GM18505 (cell line): Measurements from ENCODE around the gene VPS11.

Source experiments
- ATAC-seq: cut with Tn5 transposase; IDR thresholded peaks from one replicate; pipeline ENCODE4 v1.9.1; 2021; ENCODE audit not compliant: unreplicated experiment
- POLR2A ChIP-seq: IDR thresholded peaks from 4 replicates; pipeline ENCODE4 v1.6.1; 2011; ENCODE audit warnings: borderline replicate concordance; ENCODE audit not compliant: insufficient read depth, insufficient read length; ENCODE audit errors: extremely low read depth

VPS11 gene

DNA sequence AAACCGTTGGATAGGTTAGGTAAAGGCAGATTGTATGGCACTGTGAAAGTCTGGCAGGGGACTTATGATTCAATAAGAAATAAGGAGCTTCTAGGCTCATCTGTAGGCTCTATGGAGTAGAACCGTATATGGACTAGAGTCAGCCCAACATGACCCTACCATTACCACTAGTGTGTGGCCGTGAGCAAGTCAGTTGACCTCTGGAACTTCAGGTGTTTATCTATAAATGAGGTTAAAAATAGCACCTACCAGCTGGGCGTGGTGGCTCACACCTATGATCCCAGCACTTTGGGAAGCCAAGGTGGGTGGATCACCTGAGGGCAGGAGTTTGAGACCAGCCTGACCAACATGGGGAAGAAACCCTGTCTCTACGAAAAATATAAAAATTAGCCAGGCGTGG is 58.2 kb downstream of the VPS11 start:
- no peak for ATAC-seq
- TF ChIP-seq POLR2A, result no peak

DNA sequence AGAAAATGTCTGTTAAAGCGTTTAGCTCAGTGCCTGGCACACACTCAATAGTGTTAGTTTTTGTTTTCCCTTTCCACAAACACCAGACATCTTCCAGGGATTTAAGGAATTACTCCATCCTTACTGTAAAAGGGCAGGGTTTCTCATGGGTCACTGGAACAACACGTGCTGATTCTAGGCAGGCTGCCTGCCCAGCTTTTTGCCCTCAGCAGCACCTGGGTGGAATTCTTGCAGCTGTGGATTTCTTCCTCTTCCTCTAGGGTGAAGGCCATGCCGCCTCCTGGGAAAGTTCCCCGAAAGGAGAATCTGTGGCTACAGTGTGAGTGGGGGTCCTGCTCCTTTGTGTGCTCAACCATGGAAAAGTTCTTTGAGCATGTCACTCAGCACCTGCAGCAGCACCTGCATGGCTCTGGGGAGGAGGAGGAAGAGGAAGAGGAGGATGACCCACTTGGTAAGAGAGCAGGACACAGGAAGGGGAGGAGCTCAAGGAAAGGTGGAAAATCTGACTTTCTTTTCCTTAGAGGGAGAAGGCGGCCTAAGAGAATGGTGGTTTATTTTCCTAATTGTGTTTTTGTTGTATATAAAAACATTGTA is 59.2 kb downstream of the VPS11 start:
- ATAC-seq, result no peak
- no peak for TF ChIP-seq POLR2A

GRCh38 chr11:119130662-119131061 is 63.0 kb downstream of the VPS11 start:
- ATAC-seq, result no peak
- TF ChIP-seq POLR2A, result no peak
